SW 1271 (cell line): ENCODE data around the gene TBX4.

Source experiments
- DNase-seq, 2 experiments: peaks; one replicate each; lab custom pipeline; 2025; lab: John Stamatoyannopoulos, UW

Gene TBX4

GRCh38 chr17:61452301-61453290 lies at the start of gene TBX4:
Gene TBX4 (plus strand): TSS chr17:61452422. CDS start chr17:61456491, 4,069 bp downstream.
- no peak for DNase-seq

DNA sequence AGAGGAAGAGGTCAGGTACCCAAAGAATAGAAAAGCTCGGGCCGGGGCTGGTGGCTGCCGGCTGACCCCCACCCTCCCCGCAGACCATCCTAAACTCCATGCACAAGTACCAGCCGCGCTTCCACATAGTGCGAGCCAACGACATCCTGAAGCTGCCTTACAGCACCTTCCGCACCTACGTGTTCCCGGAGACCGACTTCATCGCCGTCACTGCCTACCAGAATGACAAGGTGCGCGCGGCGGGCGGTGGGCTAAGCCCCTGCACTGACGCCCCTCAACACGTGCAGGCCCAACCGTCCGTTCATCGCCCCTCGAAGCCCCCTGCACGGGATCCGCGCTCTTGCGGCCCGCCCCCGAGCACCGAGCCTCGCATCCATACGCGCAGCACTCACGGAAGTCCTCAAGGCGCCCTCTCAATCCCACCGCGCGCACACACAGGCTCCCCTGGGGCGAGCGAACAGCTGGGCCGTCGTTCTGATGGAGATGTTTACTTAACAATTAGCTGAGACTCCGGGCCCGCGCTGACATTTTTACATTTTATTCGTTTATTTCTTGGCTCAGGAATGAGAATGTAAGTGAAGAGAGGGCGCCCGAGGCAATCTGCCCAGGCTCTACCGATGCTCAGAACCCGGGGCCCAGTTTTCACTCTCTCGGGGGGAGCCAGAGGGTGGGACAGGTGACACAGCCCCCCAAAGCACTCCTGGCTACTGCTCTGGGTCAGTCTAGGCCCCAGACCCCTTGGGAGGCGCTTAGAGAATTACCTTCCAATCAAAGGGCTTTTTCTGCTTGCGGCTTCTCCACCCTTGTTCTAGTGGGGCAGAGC lies 49.0 kb upstream of the TBX4 start:
- DNase-seq, result no peak

- DNase-seq, result no peak
Measured at GRCh38 chr17:61403801-61404662, 48.2 kb upstream of the TBX4 start.

DNA sequence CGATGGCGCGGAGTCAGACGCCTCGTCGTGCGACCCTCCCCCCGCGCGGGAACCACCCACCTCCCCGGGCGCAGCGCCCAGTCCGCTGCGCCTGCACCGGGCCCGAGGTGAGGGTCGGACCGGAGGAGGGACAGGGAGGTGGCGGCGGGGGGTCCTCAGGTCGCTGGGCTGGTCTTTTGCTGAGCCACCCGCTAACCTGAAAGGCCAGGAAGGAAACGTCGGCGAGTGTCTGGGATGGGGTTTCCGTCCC lies 47.6 kb upstream of the TBX4 start:
- no peak for DNase-seq

- DNase-seq, result no peak
Measured at GRCh38 chr17:61404913-61405685, 47.1 kb upstream of the TBX4 start.

DNA sequence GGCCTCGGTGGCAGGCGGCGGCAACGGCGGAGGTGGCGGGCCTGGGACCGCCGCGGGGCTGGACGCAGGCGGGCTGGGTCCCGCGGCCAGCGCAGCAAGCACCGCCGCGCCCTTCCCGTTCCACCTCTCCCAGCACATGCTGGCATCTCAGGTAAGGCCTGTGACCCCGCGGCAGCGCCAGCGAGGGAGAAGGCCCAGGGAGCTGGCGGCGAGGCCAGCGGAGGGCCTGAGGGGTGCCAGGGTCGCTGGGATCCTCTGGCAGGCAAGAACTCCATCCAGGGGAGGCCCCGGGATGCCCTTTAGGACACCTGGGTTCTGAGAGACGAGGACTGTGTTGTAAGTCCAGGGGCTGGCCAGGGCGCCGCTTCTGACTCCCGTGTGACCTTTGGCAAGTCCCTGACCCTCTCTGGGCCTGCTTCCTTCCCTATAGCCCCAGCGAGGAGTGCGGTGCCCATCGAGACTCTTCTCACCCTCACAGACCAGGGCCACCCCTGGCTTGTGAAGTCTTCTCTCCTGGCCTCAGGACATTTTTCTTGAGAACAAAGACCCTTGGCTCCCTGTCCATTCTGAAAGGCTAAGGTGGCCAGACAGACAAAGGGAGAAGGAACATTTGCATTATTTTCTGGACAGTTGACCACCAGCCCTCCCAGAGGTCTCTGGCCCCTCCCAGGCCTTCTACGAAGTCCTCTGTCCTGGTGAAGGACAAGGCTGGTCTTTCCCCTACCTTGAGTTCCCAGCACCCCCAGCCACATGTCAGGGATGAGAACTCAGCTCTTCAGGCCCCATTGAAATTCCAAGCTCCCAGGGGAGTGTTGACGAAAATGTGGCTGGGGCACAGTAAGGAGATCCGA lies 46.3 kb upstream of the TBX4 start:
- DNase-seq, result no peak

DNA sequence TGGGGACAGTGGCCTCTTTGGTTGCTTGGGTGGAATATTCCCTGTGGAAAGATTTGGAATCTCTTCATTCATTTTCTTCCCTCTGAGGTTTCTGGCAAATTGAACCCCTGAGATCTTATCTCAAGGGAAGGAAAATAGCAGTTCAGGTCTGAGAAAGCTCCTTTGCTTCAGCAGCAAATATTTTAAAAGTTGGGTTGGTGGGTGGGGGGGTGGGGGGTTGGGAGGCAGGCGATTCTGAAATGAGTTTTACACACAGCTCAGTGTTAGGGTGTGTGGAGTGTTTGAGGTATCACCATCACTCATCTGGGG lies 45.7 kb upstream of the TBX4 start:
- no peak for DNase-seq

- DNase-seq, result no peak
Measured at GRCh38 chr17:61406971-61407911, 45.0 kb upstream of the TBX4 start.

DNA sequence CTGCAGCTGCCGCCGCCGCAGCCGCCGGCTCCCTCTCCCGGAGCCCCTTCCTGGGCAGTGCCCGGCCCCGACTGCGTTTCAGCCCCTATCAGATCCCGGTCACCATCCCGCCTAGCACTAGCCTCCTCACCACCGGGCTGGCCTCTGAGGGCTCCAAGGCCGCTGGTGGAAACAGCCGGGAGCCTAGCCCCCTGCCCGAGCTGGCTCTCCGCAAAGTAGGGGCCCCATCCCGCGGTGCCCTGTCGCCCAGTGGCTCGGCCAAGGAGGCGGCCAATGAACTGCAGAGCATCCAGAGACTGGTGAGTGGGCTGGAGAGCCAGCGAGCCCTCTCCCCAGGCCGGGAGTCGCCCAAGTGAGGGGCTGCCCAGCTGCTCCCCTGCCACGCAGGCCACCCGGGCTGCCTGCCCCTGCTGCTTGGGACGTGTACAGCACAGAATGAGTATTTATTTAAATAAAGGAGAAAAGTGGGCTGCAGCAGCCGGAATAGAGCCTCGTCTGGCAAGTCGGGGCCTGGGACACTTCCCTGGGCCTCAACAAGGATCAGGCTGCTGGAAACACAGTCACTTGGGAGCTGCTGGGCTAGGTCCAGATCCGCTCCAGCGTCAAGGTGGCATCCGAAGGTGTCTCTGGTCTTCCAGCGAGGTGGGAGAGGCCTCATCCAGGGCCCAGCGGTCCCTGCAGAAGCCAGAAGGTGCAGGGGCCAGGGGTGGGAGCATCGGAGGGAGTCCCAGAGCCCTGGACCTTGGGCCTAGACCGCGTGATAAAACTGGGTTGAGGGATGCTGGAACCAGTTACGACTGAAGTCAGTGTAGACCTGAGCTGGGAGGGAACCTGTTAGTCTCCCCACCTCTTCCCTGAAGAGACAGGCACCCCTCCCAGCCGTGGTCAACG lies 43.8 kb upstream of the TBX4 start:
- DNase-seq, result no peak

DNA sequence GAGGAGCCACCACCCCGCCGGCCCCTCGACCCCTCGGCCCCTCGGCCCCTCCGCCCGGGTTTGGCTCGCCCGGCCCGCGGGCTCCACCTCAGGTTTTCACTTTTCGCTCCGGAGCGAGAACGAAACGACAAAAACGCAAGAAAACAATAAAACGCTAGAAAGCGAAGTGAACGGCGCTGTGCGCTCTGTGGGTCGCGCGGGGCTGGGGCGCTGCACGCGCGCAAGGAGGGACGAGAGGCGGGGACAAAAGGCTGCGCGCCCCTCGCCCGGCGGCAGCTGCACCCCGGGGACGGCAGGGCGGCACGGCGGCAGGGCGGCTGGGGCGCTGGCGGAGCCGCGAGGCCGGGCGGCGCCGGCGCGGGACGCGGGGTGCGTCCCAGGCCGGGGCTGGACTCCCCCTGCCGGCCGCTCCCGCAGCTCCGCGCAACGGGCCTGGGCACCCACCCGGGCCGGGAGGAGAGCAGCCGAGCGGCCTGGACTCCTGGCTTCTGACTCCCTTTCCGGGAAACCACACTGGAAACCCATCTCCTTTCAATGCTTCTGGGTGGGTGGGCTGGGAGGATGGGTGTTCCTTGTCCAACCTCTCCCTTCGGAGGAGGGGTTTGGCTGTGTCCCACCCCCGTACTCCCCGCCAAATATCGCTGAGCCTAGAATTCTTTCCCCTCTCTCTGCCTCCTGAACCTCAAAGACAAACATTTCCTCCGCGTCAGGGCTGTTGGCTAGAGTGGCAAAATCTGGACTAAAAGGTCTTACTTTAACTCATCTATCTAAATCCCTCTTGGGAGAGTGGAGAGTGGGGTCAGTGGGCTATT lies 42.7 kb upstream of the TBX4 start:
- DNase-seq, result peak in 1 of 2 experiments; percentile 37

GRCh38 chr17:61410141-61411010 lies 41.8 kb upstream of the TBX4 start:
- no peak for DNase-seq

DNA sequence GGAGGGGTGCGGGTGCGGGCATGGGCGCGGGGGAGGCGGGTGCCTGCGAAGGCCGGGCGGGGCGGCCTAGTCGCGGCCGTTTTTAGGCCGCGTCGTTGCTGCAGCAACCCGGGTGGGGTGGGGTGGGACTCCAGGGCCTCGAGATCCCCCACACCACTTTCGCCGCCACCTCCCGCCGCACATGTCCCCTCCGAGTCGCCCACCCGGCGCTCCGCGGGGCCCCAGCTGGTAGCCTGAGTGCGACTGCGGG lies 41.3 kb upstream of the TBX4 start:
- no peak for DNase-seq

- no peak for DNase-seq
Measured at GRCh38 chr17:61411261-61412142, 40.7 kb upstream of the TBX4 start.

DNA sequence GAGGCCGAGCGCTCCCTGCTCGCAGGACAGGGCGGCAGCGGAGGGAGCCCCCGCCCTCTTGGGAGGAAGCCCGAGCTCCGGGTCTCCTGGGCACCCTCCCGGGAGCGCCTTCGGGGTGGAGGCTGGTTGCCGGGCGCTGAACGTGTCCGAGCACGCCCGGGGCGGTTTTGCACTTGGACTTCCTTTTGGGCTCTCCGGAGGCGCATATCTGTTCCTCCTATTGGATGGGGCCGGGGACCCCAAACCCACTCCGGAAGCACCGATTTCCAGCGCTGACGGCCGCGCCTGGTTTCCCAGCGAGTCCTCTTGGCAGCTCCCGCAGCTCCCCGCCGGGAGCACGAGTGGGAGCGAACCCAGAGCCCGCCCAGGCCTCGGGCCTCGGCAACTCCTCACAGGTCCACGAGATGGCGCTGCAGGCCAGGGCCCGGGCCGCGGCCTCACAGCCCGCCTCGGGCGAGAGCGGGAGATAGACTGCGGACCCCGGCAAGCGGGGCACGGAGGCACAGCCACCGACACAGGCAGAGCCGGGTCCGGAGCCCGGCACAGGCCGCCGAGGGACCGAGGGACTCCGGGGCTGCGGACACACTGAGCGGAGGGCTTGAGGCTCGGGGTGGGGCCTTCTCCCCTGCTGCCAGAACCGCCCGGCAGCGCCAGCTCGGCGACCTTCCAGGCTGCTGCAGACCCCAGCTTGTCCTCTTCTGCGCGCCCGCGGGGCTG lies 39.9 kb upstream of the TBX4 start:
- DNase-seq, result peak in 1 of 2 experiments; percentile 31
